HEK293 (cell line): ENCODE data around the gene ZNF19.

Experiments used
- BCL11A ChIP-seq: fragments of 450-650 bp; formaldehyde crosslinking; IDR thresholded peaks from 2 replicates; pipeline ENCODE4 v1.5.1; 2016; ENCODE audit warnings: low read depth, missing biosample characterization, missing genetic modification characterization
- HOXA7 ChIP-seq: sonication (generic); formaldehyde crosslinking; IDR thresholded peaks from 2 replicates; pipeline ENCODE4 v1.8.1; 2022; ENCODE audit warnings: missing genetic modification reagents, borderline replicate concordance
- MYNN ChIP-seq: fragments of 450-650 bp; formaldehyde crosslinking; IDR thresholded peaks from 2 replicates; pipeline ENCODE4 v1.5.1; 2016; ENCODE audit warnings: missing biosample characterization, missing genetic modification characterization, borderline replicate concordance
- ZBTB21 ChIP-seq: fragments of 450-650 bp; formaldehyde crosslinking; IDR thresholded peaks from 2 replicates; pipeline ENCODE4 v1.5.1; 2017; ENCODE audit warnings: missing biosample characterization, missing genetic modification characterization
- ZBTB8A ChIP-seq: fragments of 450-650 bp; formaldehyde crosslinking; IDR thresholded peaks from 2 replicates; pipeline ENCODE4 v1.5.1; 2016; ENCODE audit warnings: missing biosample characterization, missing genetic modification characterization
- ZNF302 ChIP-seq: fragments of 450-650 bp; formaldehyde crosslinking; IDR thresholded peaks from 2 replicates; pipeline ENCODE4 v1.5.1; 2016; ENCODE audit warnings: missing biosample characterization, missing genetic modification characterization, low read depth
- ZNF37A ChIP-seq: fragments of 450-650 bp; IDR thresholded peaks from 2 replicates; pipeline ENCODE4 v1.5.1; 2018; ENCODE audit warnings: missing biosample characterization, missing genetic modification characterization
- ZNF423 ChIP-seq: fragments of 450-650 bp; formaldehyde crosslinking; IDR thresholded peaks from 2 replicates; pipeline ENCODE4 v1.5.1; 2016; ENCODE audit warnings: missing biosample characterization, missing genetic modification characterization
- ZNF510 ChIP-seq: fragments of 450-650 bp; formaldehyde crosslinking; IDR thresholded peaks from 2 replicates; pipeline ENCODE4 v1.5.1; 2018; ENCODE audit warnings: mild to moderate bottlenecking, missing genetic modification characterization, missing biosample characterization; ENCODE audit not compliant: insufficient replicate concordance
- ZNF600 ChIP-seq: fragments of 450-650 bp; formaldehyde crosslinking; IDR thresholded peaks from 2 replicates; pipeline ENCODE4 v1.5.1; 2016; ENCODE audit warnings: missing biosample characterization, missing genetic modification characterization
- ZNF660 ChIP-seq: fragments of 450-650 bp; IDR thresholded peaks from 2 replicates; pipeline ENCODE4 v1.5.1; 2018; ENCODE audit warnings: missing biosample characterization, mild to moderate bottlenecking, missing genetic modification characterization
- ZNF792 ChIP-seq: fragments of 450-650 bp; formaldehyde crosslinking; IDR thresholded peaks from 2 replicates; pipeline ENCODE4 v1.5.1; 2016; ENCODE audit warnings: missing biosample characterization, missing genetic modification characterization
- ZSCAN16 ChIP-seq: fragments of 450-650 bp; formaldehyde crosslinking; IDR thresholded peaks from 2 replicates; pipeline ENCODE4 v1.5.1; 2016; ENCODE audit warnings: missing biosample characterization, missing genetic modification characterization
- TF ChIP-seq, protein P1 (sequence below): fragments of 450-650 bp; formaldehyde crosslinking; IDR thresholded peaks from 2 replicates; pipeline ENCODE4 v1.5.1; 2016; ENCODE audit warnings: missing biosample characterization, missing genetic modification characterization
- TF ChIP-seq, protein P2 (sequence below): fragments of 450-650 bp; formaldehyde crosslinking; conservative IDR thresholded peaks from 2 replicates; pipeline ENCODE4 v1.5.1; 2016; ENCODE audit warnings: low read depth, missing biosample characterization, missing genetic modification characterization
- TF ChIP-seq, protein P3 (sequence below): fragments of 450-650 bp; formaldehyde crosslinking; IDR thresholded peaks from 2 replicates; pipeline ENCODE4 v1.5.1; 2016; ENCODE audit warnings: missing biosample characterization, missing genetic modification characterization
- TF ChIP-seq, protein P4 (sequence below): fragments of 450-650 bp; formaldehyde crosslinking; IDR thresholded peaks from 2 replicates; pipeline ENCODE4 v1.5.1; 2017; ENCODE audit warnings: missing biosample characterization, missing genetic modification characterization
- TF ChIP-seq, protein P5 (sequence below): fragments of 450-650 bp; formaldehyde crosslinking; IDR thresholded peaks from 2 replicates; pipeline ENCODE4 v1.5.1; 2016; ENCODE audit warnings: missing biosample characterization, missing genetic modification characterization
- TF ChIP-seq, protein P6 (sequence below): fragments of 450-650 bp; formaldehyde crosslinking; IDR thresholded peaks from 2 replicates; pipeline ENCODE4 v1.5.1; 2016; ENCODE audit warnings: missing biosample characterization, missing genetic modification characterization
- TF ChIP-seq, protein P7 (sequence below): fragments of 450-650 bp; formaldehyde crosslinking; IDR thresholded peaks from 2 replicates; pipeline ENCODE4 v1.5.1; 2016; ENCODE audit warnings: missing biosample characterization, missing genetic modification characterization
- TF ChIP-seq, protein P8 (sequence below): fragments of 450-650 bp; formaldehyde crosslinking; IDR thresholded peaks from 2 replicates; pipeline ENCODE4 v1.5.1; 2017; ENCODE audit warnings: missing biosample characterization, missing genetic modification characterization

Gene ZNF19

DNA sequence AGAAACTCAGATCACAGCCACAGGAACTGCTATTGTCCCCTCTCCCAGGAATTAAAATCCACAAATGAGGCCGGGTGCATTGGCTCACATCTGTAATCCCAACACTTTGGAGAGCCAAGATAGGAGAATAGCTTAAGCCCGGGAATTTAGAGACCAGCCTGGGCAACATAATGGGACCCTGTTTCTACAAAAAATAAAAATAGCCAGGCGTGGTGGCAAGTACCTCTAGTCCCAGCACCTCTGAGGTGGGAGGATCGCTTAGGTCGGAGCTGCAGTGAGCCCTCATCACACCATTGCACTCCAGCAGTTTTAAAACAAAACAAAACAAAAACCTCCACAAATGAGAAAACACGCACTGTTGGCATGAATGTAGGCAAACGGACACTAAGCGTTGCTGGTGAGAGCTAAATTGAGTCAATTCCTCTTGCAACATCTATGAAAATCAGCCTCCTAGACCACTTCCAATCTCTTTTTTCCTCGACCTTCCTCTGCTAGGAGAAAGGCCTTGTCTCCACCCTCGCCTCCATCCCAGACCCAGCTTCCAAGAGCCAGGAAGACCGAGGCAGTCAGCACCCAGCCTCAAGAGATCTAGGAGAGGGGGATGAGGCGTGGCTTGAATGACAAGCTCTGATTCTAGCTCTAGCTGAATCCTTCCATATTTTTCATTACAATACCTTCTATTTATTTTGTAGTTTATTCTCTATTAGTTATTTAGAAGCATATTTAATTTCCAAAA lies 62.1 kb downstream of the ZNF19 start (continued):
- TF ChIP-seq ZNF510 (tag by site-specific recombination): no peak
- TF ChIP-seq ZBTB8A (tag by site-specific recombination): peak; percentile 24; the same call in 1 of the 2 replicates
- TF ChIP-seq ZNF792: no peak
- no peak for TF ChIP-seq MYNN (tag by site-specific recombination)
- TF ChIP-seq ZSCAN16: no peak
- no peak for TF ChIP-seq ZNF423 (tag by site-specific recombination)
- TF ChIP-seq, protein P1, sequence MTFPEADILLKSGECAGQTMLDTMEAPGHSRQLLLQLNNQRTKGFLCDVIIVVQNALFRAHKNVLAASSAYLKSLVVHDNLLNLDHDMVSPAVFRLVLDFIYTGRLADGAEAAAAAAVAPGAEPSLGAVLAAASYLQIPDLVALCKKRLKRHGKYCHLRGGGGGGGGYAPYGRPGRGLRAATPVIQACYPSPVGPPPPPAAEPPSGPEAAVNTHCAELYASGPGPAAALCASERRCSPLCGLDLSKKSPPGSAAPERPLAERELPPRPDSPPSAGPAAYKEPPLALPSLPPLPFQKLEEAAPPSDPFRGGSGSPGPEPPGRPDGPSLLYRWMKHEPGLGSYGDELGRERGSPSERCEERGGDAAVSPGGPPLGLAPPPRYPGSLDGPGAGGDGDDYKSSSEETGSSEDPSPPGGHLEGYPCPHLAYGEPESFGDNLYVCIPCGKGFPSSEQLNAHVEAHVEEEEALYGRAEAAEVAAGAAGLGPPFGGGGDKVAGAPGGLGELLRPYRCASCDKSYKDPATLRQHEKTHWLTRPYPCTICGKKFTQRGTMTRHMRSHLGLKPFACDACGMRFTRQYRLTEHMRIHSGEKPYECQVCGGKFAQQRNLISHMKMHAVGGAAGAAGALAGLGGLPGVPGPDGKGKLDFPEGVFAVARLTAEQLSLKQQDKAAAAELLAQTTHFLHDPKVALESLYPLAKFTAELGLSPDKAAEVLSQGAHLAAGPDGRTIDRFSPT (tag by site-specific recombination): no peak; the same call in 1 of the 2 replicates
- 0 out of 2 replicates have a peak, but pooled peaks have one; percentile 48 for TF ChIP-seq ZNF600 (tag by site-specific recombination)
- no peak for TF ChIP-seq HOXA7 (CRISPR knock-in tag)
- TF ChIP-seq, protein P2, sequence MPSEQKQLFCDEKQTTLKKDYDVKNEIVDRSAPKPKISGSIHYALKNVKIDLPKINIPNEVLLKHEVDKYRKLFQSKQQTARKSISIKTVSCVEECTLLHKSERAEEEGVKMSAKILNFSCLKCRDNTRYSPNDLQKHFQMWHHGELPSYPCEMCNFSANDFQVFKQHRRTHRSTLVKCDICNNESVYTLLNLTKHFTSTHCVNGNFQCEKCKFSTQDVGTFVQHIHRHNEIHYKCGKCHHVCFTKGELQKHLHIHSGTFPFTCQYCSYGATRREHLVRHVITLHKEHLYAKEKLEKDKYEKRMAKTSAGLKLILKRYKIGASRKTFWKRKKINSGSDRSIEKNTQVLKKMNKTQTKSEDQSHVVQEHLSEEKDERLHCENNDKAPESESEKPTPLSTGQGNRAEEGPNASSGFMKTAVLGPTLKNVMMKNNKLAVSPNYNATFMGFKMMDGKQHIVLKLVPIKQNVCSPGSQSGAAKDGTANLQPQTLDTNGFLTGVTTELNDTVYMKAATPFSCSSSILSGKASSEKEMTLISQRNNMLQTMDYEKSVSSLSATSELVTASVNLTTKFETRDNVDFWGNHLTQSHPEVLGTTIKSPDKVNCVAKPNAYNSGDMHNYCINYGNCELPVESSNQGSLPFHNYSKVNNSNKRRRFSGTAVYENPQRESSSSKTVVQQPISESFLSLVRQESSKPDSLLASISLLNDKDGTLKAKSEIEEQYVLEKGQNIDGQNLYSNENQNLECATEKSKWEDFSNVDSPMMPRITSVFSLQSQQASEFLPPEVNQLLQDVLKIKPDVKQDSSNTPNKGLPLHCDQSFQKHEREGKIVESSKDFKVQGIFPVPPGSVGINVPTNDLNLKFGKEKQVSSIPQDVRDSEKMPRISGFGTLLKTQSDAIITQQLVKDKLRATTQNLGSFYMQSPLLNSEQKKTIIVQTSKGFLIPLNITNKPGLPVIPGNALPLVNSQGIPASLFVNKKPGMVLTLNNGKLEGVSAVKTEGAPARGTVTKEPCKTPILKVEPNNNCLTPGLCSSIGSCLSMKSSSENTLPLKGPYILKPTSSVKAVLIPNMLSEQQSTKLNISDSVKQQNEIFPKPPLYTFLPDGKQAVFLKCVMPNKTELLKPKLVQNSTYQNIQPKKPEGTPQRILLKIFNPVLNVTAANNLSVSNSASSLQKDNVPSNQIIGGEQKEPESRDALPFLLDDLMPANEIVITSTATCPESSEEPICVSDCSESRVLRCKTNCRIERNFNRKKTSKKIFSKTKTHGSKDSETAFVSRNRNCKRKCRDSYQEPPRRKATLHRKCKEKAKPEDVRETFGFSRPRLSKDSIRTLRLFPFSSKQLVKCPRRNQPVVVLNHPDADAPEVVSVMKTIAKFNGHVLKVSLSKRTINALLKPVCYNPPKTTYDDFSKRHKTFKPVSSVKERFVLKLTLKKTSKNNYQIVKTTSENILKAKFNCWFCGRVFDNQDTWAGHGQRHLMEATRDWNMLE (tag by site-specific recombination): no peak
- TF ChIP-seq, protein P3, sequence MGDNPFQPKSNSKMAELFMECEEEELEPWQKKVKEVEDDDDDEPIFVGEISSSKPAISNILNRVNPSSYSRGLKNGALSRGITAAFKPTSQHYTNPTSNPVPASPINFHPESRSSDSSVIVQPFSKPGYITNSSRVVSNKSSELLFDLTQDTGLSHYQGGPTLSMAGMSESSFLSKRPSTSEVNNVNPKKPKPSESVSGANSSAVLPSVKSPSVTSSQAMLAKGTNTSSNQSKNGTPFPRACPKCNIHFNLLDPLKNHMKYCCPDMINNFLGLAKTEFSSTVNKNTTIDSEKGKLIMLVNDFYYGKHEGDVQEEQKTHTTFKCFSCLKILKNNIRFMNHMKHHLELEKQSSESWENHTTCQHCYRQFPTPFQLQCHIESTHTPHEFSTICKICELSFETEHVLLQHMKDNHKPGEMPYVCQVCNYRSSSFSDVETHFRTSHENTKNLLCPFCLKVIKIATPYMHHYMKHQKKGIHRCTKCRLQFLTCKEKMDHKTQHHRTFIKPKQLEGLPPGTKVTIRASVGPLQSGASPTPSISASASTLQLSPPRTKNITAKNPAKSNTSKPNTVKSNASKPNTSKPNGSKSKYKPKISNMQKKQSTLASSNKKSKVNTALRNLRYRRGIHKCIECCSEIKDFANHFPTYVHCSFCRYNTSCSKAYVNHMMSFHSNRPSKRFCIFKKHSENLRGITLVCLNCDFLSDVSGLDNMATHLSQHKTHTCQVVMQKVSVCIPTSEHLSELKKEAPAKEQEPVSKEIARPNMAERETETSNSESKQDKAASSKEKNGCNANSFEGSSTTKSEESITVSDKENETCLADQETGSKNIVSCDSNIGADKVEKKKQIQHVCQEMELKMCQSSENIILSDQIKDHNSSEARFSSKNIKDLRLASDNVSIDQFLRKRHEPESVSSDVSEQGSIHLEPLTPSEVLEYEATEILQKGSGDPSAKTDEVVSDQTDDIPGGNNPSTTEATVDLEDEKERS: peak; percentile 93; the same call in 1 of the 2 replicates
- TF ChIP-seq BCL11A (tag by site-specific recombination): peak; percentile 81
- TF ChIP-seq ZNF302 (tag by site-specific recombination): no peak; the same call in 1 of the 2 replicates
- TF ChIP-seq ZNF660 (tag by site-specific recombination): peak; percentile 25
- TF ChIP-seq, protein P4, sequence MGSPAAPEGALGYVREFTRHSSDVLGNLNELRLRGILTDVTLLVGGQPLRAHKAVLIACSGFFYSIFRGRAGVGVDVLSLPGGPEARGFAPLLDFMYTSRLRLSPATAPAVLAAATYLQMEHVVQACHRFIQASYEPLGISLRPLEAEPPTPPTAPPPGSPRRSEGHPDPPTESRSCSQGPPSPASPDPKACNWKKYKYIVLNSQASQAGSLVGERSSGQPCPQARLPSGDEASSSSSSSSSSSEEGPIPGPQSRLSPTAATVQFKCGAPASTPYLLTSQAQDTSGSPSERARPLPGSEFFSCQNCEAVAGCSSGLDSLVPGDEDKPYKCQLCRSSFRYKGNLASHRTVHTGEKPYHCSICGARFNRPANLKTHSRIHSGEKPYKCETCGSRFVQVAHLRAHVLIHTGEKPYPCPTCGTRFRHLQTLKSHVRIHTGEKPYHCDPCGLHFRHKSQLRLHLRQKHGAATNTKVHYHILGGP (tag by site-specific recombination): no peak
- TF ChIP-seq, protein P5, sequence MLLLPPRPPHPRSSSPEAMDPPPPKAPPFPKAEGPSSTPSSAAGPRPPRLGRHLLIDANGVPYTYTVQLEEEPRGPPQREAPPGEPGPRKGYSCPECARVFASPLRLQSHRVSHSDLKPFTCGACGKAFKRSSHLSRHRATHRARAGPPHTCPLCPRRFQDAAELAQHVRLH (tag by site-specific recombination): no peak
- TF ChIP-seq, protein P6, sequence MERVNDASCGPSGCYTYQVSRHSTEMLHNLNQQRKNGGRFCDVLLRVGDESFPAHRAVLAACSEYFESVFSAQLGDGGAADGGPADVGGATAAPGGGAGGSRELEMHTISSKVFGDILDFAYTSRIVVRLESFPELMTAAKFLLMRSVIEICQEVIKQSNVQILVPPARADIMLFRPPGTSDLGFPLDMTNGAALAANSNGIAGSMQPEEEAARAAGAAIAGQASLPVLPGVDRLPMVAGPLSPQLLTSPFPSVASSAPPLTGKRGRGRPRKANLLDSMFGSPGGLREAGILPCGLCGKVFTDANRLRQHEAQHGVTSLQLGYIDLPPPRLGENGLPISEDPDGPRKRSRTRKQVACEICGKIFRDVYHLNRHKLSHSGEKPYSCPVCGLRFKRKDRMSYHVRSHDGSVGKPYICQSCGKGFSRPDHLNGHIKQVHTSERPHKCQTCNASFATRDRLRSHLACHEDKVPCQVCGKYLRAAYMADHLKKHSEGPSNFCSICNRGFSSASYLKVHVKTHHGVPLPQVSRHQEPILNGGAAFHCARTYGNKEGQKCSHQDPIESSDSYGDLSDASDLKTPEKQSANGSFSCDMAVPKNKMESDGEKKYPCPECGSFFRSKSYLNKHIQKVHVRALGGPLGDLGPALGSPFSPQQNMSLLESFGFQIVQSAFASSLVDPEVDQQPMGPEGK (tag by site-specific recombination): 0 out of 2 replicates have a peak, but pooled peaks have one; percentile 15
- TF ChIP-seq ZBTB21: no peak
- TF ChIP-seq, protein P7, sequence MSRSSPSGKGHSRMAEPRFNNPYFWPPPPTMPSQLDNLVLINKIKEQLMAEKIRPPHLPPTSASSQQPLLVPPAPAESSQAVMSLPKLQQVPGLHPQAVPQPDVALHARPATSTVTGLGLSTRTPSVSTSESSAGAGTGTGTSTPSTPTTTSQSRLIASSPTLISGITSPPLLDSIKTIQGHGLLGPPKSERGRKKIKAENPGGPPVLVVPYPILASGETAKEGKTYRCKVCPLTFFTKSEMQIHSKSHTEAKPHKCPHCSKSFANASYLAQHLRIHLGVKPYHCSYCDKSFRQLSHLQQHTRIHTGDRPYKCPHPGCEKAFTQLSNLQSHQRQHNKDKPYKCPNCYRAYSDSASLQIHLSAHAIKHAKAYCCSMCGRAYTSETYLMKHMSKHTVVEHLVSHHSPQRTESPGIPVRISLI (tag by site-specific recombination): no peak; the same call in 1 of the 2 replicates
- TF ChIP-seq ZNF37A (tag by site-specific recombination): no peak
- TF ChIP-seq, protein P8, sequence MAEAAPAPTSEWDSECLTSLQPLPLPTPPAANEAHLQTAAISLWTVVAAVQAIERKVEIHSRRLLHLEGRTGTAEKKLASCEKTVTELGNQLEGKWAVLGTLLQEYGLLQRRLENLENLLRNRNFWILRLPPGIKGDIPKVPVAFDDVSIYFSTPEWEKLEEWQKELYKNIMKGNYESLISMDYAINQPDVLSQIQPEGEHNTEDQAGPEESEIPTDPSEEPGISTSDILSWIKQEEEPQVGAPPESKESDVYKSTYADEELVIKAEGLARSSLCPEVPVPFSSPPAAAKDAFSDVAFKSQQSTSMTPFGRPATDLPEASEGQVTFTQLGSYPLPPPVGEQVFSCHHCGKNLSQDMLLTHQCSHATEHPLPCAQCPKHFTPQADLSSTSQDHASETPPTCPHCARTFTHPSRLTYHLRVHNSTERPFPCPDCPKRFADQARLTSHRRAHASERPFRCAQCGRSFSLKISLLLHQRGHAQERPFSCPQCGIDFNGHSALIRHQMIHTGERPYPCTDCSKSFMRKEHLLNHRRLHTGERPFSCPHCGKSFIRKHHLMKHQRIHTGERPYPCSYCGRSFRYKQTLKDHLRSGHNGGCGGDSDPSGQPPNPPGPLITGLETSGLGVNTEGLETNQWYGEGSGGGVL (tag by site-specific recombination): peak; percentile 24
